Common myeloid progenitor, CD34-positive (primary cell): ENCODE data around the gene RPTOR.

Experiments used
- CTCF ChIA-PET: fragments of 350-600 bp; sonication (Branson Sonifier 250); formaldehyde crosslinking; loops from one replicate; lab custom pipeline; 2021; ENCODE audit warnings: antibody characterized with exemption; lab: Charles Lee
- POLR2A ChIA-PET: fragments of 350-600 bp; sonication (Branson Sonifier 250); formaldehyde crosslinking; loops from one replicate; lab custom pipeline; 2021; ENCODE audit warnings: antibody characterized with exemption; lab: Charles Lee
- DNase-seq, 3 donors: peaks; one replicate each; pipeline versions ENCODE4 v3.0.0 to v3.0.0-alpha.2; 2013
- H3K27ac ChIP-seq, 2 experiments: 1 replicate in 1 of 2; 2 replicates in 1 of 2; pipeline ENCODE4 v1.7.0; 2013; ENCODE audit warnings: inconsistent platforms in 2 of 2, low read length in 2 of 2, mild to moderate bottlenecking in 2 of 2, low read depth in 1 of 2, moderate library complexity in 1 of 2; ENCODE audit not compliant: severe bottlenecking in 2 of 2, insufficient read depth in 1 of 2, poor library complexity in 1 of 2
- H3K27me3 ChIP-seq, 5 experiments: replicated peaks in 2 of 5; 1 replicate in 3 of 5; 2 replicates in 2 of 5; pipeline versions ENCODE4 v1.6.1 to v1.7.0; 2013; ENCODE audit warnings: low read length in 4 of 5, mild to moderate bottlenecking in 2 of 5, moderate library complexity in 2 of 5, inconsistent platforms in 1 of 5; ENCODE audit not compliant: insufficient read depth in 5 of 5, control insufficient read depth in 4 of 5
- H3K36me3 ChIP-seq, 4 experiments: 1 replicate in 2 of 4; 2 replicates in 2 of 4; pipeline versions ENCODE4 v1.6.1 to v1.7.0; 2013; ENCODE audit warnings: low read length in 3 of 4, control low read depth in 1 of 4, mild to moderate bottlenecking in 1 of 4; ENCODE audit not compliant: control insufficient read depth in 4 of 4, insufficient read depth in 4 of 4
- H3K4me1 ChIP-seq, 4 experiments: 1 replicate in 3 of 4; 2 replicates in 1 of 4; pipeline versions ENCODE4 v1.6.1 to v1.7.1; 2013; ENCODE audit warnings: low read length in 3 of 4, mild to moderate bottlenecking in 3 of 4, control low read depth in 1 of 4, inconsistent platforms in 1 of 4, moderate library complexity in 1 of 4; ENCODE audit not compliant: control insufficient read depth in 4 of 4, insufficient read depth in 4 of 4; ENCODE audit errors: control extremely low read depth in 1 of 4
- H3K4me3 ChIP-seq, 7 experiments: 1 replicate in 4 of 7; 2 replicates in 3 of 7; pipeline versions ENCODE4 v1.5.1 to v1.7.0; 2013; ENCODE audit warnings: mild to moderate bottlenecking in 7 of 7, low read length in 6 of 7, moderate library complexity in 6 of 7, inconsistent platforms in 2 of 7, low read depth in 2 of 7, control low read depth in 1 of 7; ENCODE audit not compliant: insufficient read depth in 4 of 7, control insufficient read depth in 1 of 7; ENCODE audit errors: extremely low read depth in 1 of 7
- H3K9me3 ChIP-seq, 5 experiments: 1 replicate in 4 of 5; 2 replicates in 1 of 5; pipeline versions ENCODE4 v1.6.1 to v1.7.1; 2013; ENCODE audit warnings: low read length in 4 of 5, mild to moderate bottlenecking in 2 of 5, inconsistent platforms in 1 of 5, low read depth in 1 of 5, moderate library complexity in 1 of 5; ENCODE audit not compliant: control insufficient read depth in 4 of 5, insufficient read depth in 2 of 5; ENCODE audit errors: control extremely low read depth in 1 of 5
- WGBS: methylation state at CpG from one replicate; pipeline ENCODE4 v1.1.5; 2013; ENCODE audit not compliant: insufficient coverage; 5-methylcytosine and 5-hydroxymethylcytosine counted together

Gene RPTOR

DNA sequence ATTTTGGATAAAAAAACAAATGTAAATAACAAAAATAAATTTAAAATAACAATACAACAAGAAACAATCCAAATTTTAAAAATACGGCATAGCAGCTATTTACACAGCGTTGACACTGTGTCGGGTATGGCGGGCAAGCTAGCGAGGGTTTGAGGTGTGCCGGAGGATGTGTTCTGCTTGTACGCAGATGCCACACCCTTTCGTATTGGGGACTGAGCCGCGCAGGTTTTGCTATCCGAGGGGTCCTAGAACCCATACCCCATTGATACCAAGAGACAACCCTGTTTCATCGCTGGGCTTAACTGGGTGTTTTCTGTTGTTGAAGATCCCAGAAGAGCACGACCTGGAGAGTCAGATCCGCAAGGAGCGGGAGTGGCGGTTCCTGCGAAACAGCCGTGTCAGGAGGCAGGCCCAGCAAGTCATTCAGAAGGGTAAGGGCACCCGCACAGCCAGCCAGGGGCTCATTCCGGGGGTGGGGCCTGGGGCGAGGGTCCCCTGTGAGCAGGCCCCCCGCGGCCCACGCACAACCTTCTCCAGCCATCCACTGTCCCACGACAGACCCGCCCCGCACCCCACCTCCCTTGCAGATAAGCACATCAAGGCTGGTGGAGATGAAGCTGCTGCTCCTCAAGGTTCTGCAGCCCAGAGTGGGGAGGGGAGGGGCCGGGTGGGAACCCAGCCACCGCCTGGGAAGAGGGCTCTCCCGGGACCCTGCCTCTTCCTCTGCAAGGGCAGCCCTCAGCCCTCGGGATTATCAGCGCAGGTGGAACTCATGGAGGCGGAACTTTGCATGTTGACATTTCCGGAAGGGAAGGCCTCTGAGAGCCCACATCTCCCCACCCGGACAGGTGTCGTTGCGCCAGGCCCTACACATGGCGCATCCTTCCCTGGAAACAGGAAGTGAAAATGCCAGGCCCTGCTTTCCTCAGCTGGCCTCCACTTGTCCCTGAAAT lies 395.8 kb downstream of the RPTOR start:
- Histone ChIP-seq H3K9me3 (no peaks in the 10 kb centered on the region), H3K27me3 (no peaks in the 10 kb centered on the region), H3K27ac (no peak overlapping the region), H3K4me3 (no peak overlapping the region), H3K36me3 (peaks cover 2 to 28% (median 19%) of the 10 kb centered on the region in 4 experiments), H3K4me1 (peaks cover 11 to 23% (median 18%) of the 10 kb centered on the region in 4 experiments)
- DNase-seq: no peak
- 96% methylated on average over 34 of the region's 38 CpGs for WGBS
- ChIA-PET POLR2A (no interaction called here), CTCF (no interaction called here)

DNA sequence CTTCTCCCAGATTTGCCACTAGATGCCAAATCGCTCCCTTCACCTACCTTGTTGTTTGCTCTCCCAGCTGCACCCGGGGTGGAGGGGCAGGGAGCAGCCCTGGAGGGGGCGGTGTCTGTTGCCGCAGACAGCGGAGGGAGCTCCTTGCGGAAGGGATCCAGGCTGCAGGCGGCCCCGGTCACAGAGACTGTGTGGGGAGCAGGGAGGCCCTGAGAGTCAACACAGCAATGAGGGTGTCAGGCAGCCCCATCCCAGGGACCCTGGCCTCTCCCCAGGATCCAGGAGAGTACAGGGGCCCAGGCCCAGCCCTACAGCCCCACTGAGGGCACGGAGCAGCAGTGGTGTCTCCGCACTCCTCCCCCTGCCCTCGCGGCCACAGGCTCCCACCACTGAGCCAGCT lies 396.5 kb downstream of the RPTOR start:
- Histone ChIP-seq H3K27ac (no peak overlapping the region), H3K27me3 (no peaks in the 10 kb centered on the region), H3K9me3 (no peaks in the 10 kb centered on the region), H3K4me3 (no peak overlapping the region), H3K36me3 (peaks cover 2 to 35% (median 24%) of the 10 kb centered on the region in 4 experiments), H3K4me1 (peaks cover 11 to 23% (median 18%) of the 10 kb centered on the region in 4 experiments)
- DNase-seq: no peak
- ChIA-PET POLR2A (no interaction called here), CTCF (no interaction called here)
- WGBS: 97% methylated on average over 7 of the region's 12 CpGs

DNA sequence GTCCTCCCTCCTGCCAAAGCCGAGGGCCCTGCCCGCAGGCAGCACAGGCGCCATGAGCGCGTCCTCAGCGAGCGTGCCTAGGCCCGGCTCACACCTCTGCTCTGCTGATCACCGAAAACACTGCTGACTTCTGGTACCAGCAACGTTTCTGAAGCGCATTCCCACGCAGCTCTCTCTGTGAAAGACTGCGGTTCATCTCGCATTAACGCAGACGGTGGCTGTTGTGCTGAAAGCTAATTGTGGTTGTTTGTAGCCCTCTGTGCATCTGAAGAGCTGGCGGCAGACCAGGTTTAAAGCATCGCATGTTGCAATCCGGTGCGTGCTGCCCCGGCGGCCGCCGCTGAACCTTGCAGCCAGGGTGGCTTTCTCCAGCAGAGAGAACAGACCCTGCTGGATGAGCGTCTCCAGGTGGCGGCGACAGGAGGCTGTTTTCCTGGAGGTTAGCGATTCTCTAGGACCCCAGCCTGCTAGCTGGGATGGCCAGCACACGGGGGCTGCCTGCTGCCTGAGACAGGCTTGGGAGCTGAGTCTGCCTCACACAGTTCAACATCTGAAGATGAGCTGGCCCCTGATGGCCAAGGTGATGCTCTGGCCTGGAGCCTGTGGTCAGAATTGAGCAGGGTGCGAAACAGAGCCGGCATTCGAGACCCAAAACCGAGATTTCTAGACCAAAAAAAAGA lies 397.2 kb downstream of the RPTOR start:
- Histone ChIP-seq H3K9me3 (peaks cover 0 to 4% (median 0%) of the 10 kb centered on the region in 5 experiments), H3K36me3 (peaks cover 6 to 39% (median 30%) of the 10 kb centered on the region in 4 experiments), H3K4me1 (peaks cover 11 to 23% (median 18%) of the 10 kb centered on the region in 4 experiments), H3K27ac (no peak overlapping the region), H3K4me3 (no peak overlapping the region), H3K27me3 (no peaks in the 10 kb centered on the region)
- no peak for DNase-seq
- 96% methylated on average over 26 of the region's 33 CpGs for WGBS
- ChIA-PET POLR2A (no interaction called here), CTCF (interaction anchor here (0.8 kb wide), 1 partner anchor 12 kb away, joined by 3 read pairs; no protein-coding TSS in a partner anchor)

DNA sequence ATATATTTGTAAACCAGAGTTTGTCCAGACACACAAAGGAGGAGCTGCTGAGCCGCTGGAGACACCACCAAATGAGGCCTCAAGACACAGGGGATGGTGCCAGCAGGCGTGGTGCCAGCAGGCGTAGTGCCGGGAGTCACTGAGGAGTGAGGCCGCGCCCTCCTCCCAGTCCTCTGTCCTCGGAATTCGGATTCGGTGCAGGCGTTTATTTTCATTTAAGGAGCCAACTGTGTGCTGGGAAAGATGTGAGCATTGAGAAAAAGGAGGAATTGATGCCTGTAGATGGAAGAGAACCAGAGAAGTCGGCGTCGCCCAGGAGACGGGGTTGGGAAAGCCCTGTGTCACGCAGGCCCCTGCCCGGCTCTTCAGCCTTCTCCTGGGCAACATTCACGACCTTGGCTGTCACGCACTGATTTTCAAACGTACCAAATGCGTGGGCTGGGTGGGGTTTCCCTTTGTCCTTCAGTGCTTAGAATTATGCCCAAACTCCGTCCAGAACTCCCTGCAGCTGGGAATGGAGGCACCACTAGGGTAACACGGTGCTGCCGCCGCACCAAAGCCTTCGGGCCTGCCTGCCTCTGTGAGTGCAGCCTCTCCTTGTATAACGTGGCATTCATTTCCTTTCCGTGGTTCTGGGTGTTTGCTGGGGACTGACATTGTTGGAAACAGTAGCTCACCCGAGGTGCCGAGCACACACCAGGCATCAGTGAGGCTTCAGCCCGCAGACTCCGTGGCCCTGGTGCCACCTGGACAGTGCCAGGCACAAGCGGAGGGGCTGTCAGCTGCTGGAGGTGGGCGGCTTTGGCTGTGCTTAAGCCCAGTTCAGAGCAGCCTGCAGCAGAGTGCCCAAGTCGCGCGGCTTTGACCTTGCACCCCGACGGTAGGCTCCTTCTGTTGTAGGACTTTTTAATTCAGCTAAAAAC lies 398.0 kb downstream of the RPTOR start:
- Histone ChIP-seq H3K27me3 (no peaks in the 10 kb centered on the region), H3K4me3 (no peak overlapping the region), H3K27ac (no peak overlapping the region), H3K4me1 (peaks cover 11 to 22% (median 17%) of the 10 kb centered on the region in 4 experiments), H3K9me3 (peaks cover 0 to 4% (median 0%) of the 10 kb centered on the region in 5 experiments), H3K36me3 (peaks cover 6 to 44% (median 33%) of the 10 kb centered on the region in 4 experiments)
- WGBS: 95% methylated on average over 38 of the region's 38 CpGs
- POLR2A ChIA-PET: no interaction called here
- DNase-seq: no peak
- CTCF ChIA-PET: interaction anchor here (0.8 kb wide), 1 partner anchor 11 kb away, joined by 3 read pairs; no protein-coding TSS in a partner anchor

DNA sequence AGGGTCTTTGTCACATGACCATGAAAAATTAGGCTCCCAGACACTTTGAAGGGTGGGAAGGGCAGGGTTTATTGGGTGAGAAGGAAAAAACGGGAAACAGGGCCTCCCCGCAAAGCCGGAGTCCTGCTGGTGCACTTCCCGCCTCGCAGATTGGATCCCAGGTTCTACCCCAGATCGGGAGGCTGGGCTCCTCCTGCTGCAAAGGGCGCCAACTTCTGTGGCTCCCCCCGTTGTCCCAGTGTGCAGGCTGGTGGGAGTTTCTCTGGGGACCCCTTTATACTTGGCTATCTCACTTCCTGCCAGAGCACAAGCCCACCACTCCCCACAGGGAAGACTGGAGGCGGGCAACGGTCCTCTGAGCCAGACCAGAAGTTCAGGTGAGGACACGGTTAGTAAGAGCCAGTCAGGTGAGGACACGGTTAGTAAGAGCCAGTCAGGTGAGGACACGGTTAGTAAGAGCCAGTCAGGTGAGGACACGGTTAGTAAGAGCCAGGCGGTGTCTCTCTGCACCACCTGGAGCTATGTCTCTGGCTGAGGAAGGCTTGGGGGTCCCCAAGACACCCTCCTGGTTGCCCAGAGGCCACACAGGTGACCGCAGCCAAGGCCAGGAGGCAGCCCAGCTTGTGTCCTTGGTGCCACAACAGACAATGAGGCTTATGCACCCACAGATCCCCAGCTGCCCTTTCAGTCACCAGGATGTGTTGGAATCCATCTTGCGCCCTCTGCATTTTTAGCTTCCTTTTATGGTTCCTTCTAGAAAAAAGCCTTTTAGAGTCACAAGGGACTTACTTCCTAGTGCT lies 398.9 kb downstream of the RPTOR start:
- no peak overlapping the region for H3K27ac ChIP-seq
- H3K4me1 ChIP-seq: peaks cover 8 to 14% (median 9%) of the 10 kb centered on the region in 4 experiments
- 98% methylated on average over 12 of the region's 17 CpGs for WGBS
- no peak overlapping the region for H3K4me3 ChIP-seq
- no peaks in the 10 kb centered on the region for H3K27me3 ChIP-seq
- H3K36me3 ChIP-seq: peaks cover 6 to 49% (median 39%) of the 10 kb centered on the region in 4 experiments
- no peak for DNase-seq
- H3K9me3 ChIP-seq: peaks cover 0 to 4% (median 0%) of the 10 kb centered on the region in 5 experiments
- POLR2A ChIA-PET: no interaction called here
- CTCF ChIA-PET: no interaction called here

DNA sequence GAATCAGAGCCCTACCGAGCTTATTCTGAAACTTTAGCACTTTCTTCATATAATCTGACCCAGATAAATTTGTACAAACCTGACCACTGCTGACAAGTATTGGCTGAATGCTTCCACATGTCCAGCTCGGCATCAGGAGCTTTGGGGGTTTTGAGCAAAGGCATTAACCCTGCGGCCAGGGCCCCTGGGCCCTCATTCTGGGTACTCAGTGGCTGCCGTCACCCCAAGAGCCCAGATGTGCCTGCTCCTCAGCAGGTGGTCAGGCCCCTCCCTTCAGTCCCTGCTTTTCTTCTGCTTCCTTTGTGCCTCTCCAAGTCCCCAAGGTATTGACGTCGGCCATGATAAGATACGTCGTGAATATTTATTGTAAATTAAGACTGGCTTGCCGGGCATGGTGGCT lies 399.7 kb downstream of the RPTOR start:
- DNase-seq: no peak
- WGBS: 100% methylated on average over 7 of the region's 9 CpGs
- no peaks in the 10 kb centered on the region for H3K27me3 ChIP-seq
- peaks cover 1 to 6% (median 3%) of the 10 kb centered on the region in 4 experiments for H3K4me1 ChIP-seq
- peaks cover 0 to 4% (median 0%) of the 10 kb centered on the region in 5 experiments for H3K9me3 ChIP-seq
- no peak overlapping the region for H3K27ac ChIP-seq
- POLR2A ChIA-PET: no interaction called here
- peaks cover 6 to 51% (median 40%) of the 10 kb centered on the region in 4 experiments for H3K36me3 ChIP-seq
- H3K4me3 ChIP-seq: no peak overlapping the region
- CTCF ChIA-PET: no interaction called here
